Measurements from ENCODE around the gene SPOP.

DNA sequence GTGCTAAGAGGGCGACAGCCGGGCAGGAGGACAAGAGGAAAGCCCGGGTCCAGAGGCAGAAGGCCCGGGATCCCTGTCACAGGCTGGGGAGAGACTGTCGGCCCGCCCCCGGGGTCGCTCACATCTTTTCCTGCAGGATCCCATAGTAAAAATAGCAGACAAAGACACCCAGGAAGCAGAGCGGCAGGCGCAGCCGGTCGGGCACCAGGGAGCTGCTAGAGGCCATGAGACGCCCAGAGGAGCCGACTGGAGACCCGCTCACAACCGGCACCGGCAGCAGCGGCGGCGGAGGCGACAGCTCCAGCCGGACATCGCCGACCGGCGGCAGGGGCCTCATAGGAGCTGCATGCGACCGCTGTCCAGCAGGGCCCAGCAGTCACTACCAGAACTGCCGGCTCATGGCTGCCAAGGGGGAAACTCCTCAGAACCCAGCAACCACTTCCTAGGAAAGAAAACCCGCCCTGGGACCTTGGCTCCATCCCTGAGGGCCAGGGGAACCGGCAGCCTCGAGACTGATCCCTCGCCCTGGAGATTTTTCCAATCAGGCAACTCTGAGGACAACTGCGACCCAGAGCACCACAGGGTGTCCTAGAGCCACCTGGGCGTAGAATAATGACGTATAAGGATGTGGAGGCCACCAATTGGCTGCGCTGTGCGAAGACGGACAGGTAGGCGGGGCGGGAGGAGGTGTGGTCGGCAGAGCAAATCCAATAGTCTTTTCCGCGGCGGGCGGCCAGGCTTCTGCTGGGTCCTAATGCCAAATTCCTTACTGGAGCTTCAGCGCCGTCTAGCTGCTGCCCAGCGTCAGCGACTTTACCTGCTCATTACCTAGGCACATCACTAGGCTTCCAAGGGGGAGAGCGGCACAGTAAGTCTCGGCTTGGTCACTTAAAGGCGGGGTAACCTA lies 30.0 kb upstream of the SPOP start, which contains the start of gene SLC35B1:
- TF ChIP-seq POLR2A (IDR thresholded peaks at IDR 0.05) (peak; percentile 71 to 81), CTCF (IDR thresholded peaks at IDR 0.05) (peak; percentile 71 to 95 (median 82))
